A673 (cell line): Measurements from ENCODE around the gene PDE6C. TPM values are rescaled to one million over a fixed set of nuclear protein-coding genes. Genes with fewer than 3 reads are reported as not detected.

Experiments
- BruUV-seq: library from RNA; stranded (reverse); fragments of 400-500 nt; replicated peaks from 2 replicates; lab custom pipeline; 2021; lab: Mats Ljungman, UMichigan
- CTCF ChIA-PET: fragments of 300-600 bp; sonication (Branson Sonifier 250); formaldehyde crosslinking; loops from one replicate; lab custom pipeline; 2022; ENCODE audit warnings: antibody characterized with exemption; lab: Charles Lee
- POLR2A ChIA-PET: fragments of 300-600 bp; sonication (Branson Sonifier 250); formaldehyde crosslinking; loops from one replicate; lab custom pipeline; 2022; ENCODE audit warnings: antibody characterized with exemption; ENCODE audit not compliant: low non-redundant PET; lab: Charles Lee
- DNase-seq: peaks from one replicate; pipeline ENCODE4 v3.0.0-alpha.2; 2015; ENCODE audit warnings: low spot score
- H3K27ac ChIP-seq: fragments of 200-600 bp; sonication (generic); 2 replicates; pipeline ENCODE4 v1.5.1; 2016; ENCODE audit warnings: mixed run types, low read depth, mild to moderate bottlenecking, mixed read lengths, antibody characterized with exemption, low read length; ENCODE audit not compliant: poor library complexity, severe bottlenecking
- H3K27me3 ChIP-seq: fragments of 200-600 bp; sonication (generic); replicated peaks from 2 replicates; pipeline ENCODE4 v1.6.1; 2017; ENCODE audit warnings: mixed run types, low read depth, mild to moderate bottlenecking, mixed read lengths, antibody characterized with exemption, low read length; ENCODE audit not compliant: insufficient read depth, poor library complexity
- H3K36me3 ChIP-seq: fragments of 200-600 bp; sonication (generic); 2 replicates; pipeline ENCODE4 v1.6.1; 2016; ENCODE audit warnings: mixed run types, mild to moderate bottlenecking, mixed read lengths, antibody characterized with exemption, low read length; ENCODE audit not compliant: insufficient read depth, poor library complexity, severe bottlenecking
- H3K4me1 ChIP-seq: fragments of 200-600 bp; sonication (generic); 2 replicates; pipeline ENCODE4 v1.6.1; 2017; ENCODE audit warnings: mixed run types, mild to moderate bottlenecking, mixed read lengths, antibody characterized with exemption, low read length; ENCODE audit not compliant: insufficient read depth, poor library complexity, severe bottlenecking
- H3K4me3 ChIP-seq: fragments of 200-600 bp; sonication (generic); 2 replicates; pipeline ENCODE4 v1.5.1; 2016; ENCODE audit warnings: low read depth, mixed run types, mild to moderate bottlenecking, mixed read lengths, low read length; ENCODE audit not compliant: poor library complexity, severe bottlenecking
- H3K9me3 ChIP-seq: fragments of 200-600 bp; sonication (generic); 2 replicates; pipeline ENCODE4 v1.6.1; 2016; ENCODE audit warnings: mixed run types, low read depth, mild to moderate bottlenecking, mixed read lengths, antibody characterized with exemption, low read length; ENCODE audit not compliant: poor library complexity, severe bottlenecking
- CTCF ChIP-seq: fragments of 300-800, 200-600 bp; sonication (generic); conservative IDR thresholded peaks from 2 replicates; pipeline ENCODE4 v1.5.1; 2017; ENCODE audit warnings: low read depth, mild to moderate bottlenecking, antibody characterized with exemption, low read length, moderate library complexity, mixed read lengths
- EZH2 ChIP-seq: fragments of 200-600 bp; sonication (generic); IDR thresholded peaks from 2 replicates; pipeline ENCODE4 v1.6.1; 2017; ENCODE audit warnings: borderline replicate concordance, low read depth, mild to moderate bottlenecking, mixed read lengths, antibody characterized with exemption, low read length; ENCODE audit not compliant: poor library complexity, severe bottlenecking
- intact Hi-C: fragments of 100-400 bp; cut with micrococcal nuclease; formaldehyde crosslinking; loops from one replicate; pipeline ENCODE4 v1.10.0; 2022; ENCODE audit not compliant: unreplicated experiment
- total RNA-seq: library from RNA; stranded (reverse); gene quantifications from 2 replicates; pipeline ENCODE4 v1.2.3, GENCODE V29; 2021

PDE6C gene
- total RNA-seq, 1 experiment from 2014 or later, result not detected

GRCh38 chr10:93600446-93601145 lies 11.7 kb upstream of the PDE6C start:
- CTCF ChIA-PET, result no interaction called here
- no TSS peak for BruUV-seq

GRCh38 chr10:93601146-93601773 lies 11.1 kb upstream of the PDE6C start, which contains the start of gene RBP4:
TSS of gene RBP4 (minus strand) at chr10:93601235. CDS start at chr10:93601028, 207 bp downstream.
- BruUV-seq, result no TSS peak
- Histone ChIP-seq H3K27me3 (peaks cover 55% of the 10 kb centered on the region), H3K9me3 (no peaks in the 10 kb centered on the region), H3K36me3 (no peaks in the 10 kb centered on the region), H3K27ac (no peak within 1 kb of the TSS), H3K4me1 (no peaks in the 10 kb centered on the region), H3K4me3 (peak within 1 kb of the TSS; percentile 26)
- DNase-seq, result no peak
- intact Hi-C loops, result no loop called here
- no peak for TF ChIP-seq CTCF
- TF ChIP-seq EZH2, result peak; percentile 92
- CTCF ChIA-PET, result no interaction called here
- POLR2A ChIA-PET, result no interaction called here

More at GRCh38 chr10:93600446-93601145, 11.7 kb upstream of the PDE6C start:
- DNase-seq, result no peak
- no peaks in the 10 kb centered on the region for H3K36me3 ChIP-seq
- intact Hi-C loops, result no loop called here
- POLR2A ChIA-PET, result no interaction called here
- H3K4me1 ChIP-seq, result no peaks in the 10 kb centered on the region
- no peak overlapping the region for H3K27ac ChIP-seq
- no peak for TF ChIP-seq CTCF
- no peak for TF ChIP-seq EZH2
- peak overlapping the region; percentile 26 for H3K4me3 ChIP-seq
- H3K9me3 ChIP-seq, result no peaks in the 10 kb centered on the region
- H3K27me3 ChIP-seq, result peaks cover 55% of the 10 kb centered on the region

GRCh38 chr10:93601774-93602162 lies 10.6 kb upstream of the PDE6C start:
- POLR2A ChIA-PET, result no interaction called here
- Histone ChIP-seq H3K9me3 (no peaks in the 10 kb centered on the region), H3K4me1 (no peaks in the 10 kb centered on the region), H3K27me3 (peaks cover 55% of the 10 kb centered on the region), H3K4me3 (no peak overlapping the region), H3K36me3 (no peaks in the 10 kb centered on the region), H3K27ac (no peak overlapping the region)
- no TSS peak for BruUV-seq
- TF ChIP-seq CTCF, result no peak
- no peak for TF ChIP-seq EZH2
- intact Hi-C loops, result no loop called here
- DNase-seq, result no peak
- CTCF ChIA-PET, result no interaction called here
